Naive thymus-derived CD4-positive, alpha-beta T cell (primary cell): Measurements from ENCODE around the gene OTOP1. TPM values are rescaled to one million over a fixed set of nuclear protein-coding genes. Genes with fewer than 3 reads are reported as not detected.
A peak's percentile ranks its signal among the peaks of the same experiment; 100 is the strongest.

Source experiments
- ATAC-seq: fragments of 150-1000 bp; cut with Tn5 transposase; 2 replicates; pipeline ENCODE4 v1.10.0; 2021; ENCODE audit warnings: mild to moderate bottlenecking, moderate library complexity
- CTCF ChIA-PET: fragments of 350-600 bp; sonication (Branson Sonifier 250); formaldehyde crosslinking; loops from one replicate; lab custom pipeline; 2021; ENCODE audit warnings: antibody characterized with exemption; lab: Charles Lee
- POLR2A ChIA-PET: fragments of 350-600 bp; sonication (Branson Sonifier 250); formaldehyde crosslinking; loops from one replicate; lab custom pipeline; 2021; ENCODE audit warnings: antibody characterized with exemption, inconsistent platforms; lab: Charles Lee
- DNase-seq, 9 donors: peaks; one replicate each; pipeline versions ENCODE4 v3.0.0 to v3.0.0-alpha.2; 2020 to 2022; ENCODE audit warnings: mixed read lengths in 1 of 9
- H3K27ac ChIP-seq: one replicate; pipeline ENCODE4 v1.7.0; 2013; ENCODE audit warnings: mild to moderate bottlenecking, low read depth, low read length, moderate library complexity
- H3K27me3 ChIP-seq, 2 donors: one replicate each; pipeline ENCODE4 v1.7.0; 2013; ENCODE audit warnings: low read length in 2 of 2, mild to moderate bottlenecking in 2 of 2, moderate library complexity in 2 of 2; ENCODE audit not compliant: control insufficient read depth in 2 of 2, insufficient read depth in 2 of 2
- H3K36me3 ChIP-seq, 3 experiments: 1 replicate in 2 of 3; 2 replicates in 1 of 3; pipeline ENCODE4 v1.7.0; 2013; ENCODE audit warnings: low read length in 3 of 3, mild to moderate bottlenecking in 3 of 3, moderate library complexity in 1 of 3; ENCODE audit not compliant: insufficient read depth in 3 of 3, control insufficient read depth in 2 of 3
- H3K4me1 ChIP-seq, 2 donors: one replicate each; pipeline ENCODE4 v1.7.0; 2013; ENCODE audit warnings: low read length in 2 of 2, mild to moderate bottlenecking in 2 of 2, moderate library complexity in 1 of 2; ENCODE audit not compliant: control insufficient read depth in 2 of 2, insufficient read depth in 2 of 2
- H3K4me3 ChIP-seq: 2 replicates; pipeline ENCODE4 v1.7.0; 2013; ENCODE audit warnings: mild to moderate bottlenecking, low read length
- H3K9me3 ChIP-seq, 3 experiments: 1 replicate in 2 of 3; 2 replicates in 1 of 3; pipeline ENCODE4 v1.7.0; 2013; ENCODE audit warnings: low read length in 3 of 3; ENCODE audit not compliant: control insufficient read depth in 2 of 3
- H3K27ac Mint-ChIP-seq, 9 donors: one replicate each; pipeline ENCODE4 v1.8.0; 2020 to 2022; ENCODE audit warnings: mixed read lengths in 9 of 9, mild to moderate bottlenecking in 8 of 9, moderate library complexity in 5 of 9, inconsistent platforms in 2 of 9
- H3K27me3 Mint-ChIP-seq, 5 donors: one replicate each; pipeline ENCODE4 v1.8.0; 2021 to 2022; ENCODE audit warnings: mixed read lengths in 5 of 5, mild to moderate bottlenecking in 1 of 5
- H3K36me3 Mint-ChIP-seq, 5 donors: one replicate each; pipeline ENCODE4 v1.8.0; 2020 to 2022; ENCODE audit warnings: mixed read lengths in 5 of 5, mild to moderate bottlenecking in 3 of 5, inconsistent platforms in 1 of 5
- H3K4me1 Mint-ChIP-seq, 7 donors: one replicate each; pipeline ENCODE4 v1.8.0; 2020 to 2022; ENCODE audit warnings: mixed read lengths in 7 of 7, mild to moderate bottlenecking in 3 of 7, inconsistent platforms in 1 of 7
- H3K4me3 Mint-ChIP-seq, 10 donors: one replicate each; pipeline ENCODE4 v1.8.0; 2020 to 2022; ENCODE audit warnings: mild to moderate bottlenecking in 10 of 10, mixed read lengths in 10 of 10, moderate library complexity in 6 of 10, inconsistent platforms in 2 of 10
- H3K9me3 Mint-ChIP-seq, 11 donors: one replicate each; pipeline ENCODE4 v1.8.0; 2020 to 2022; ENCODE audit warnings: mixed read lengths in 11 of 11, mild to moderate bottlenecking in 4 of 11, inconsistent platforms in 1 of 11, moderate library complexity in 1 of 11
- intact Hi-C, 2 donors: fragments of 100-400 bp; cut with micrococcal nuclease; formaldehyde crosslinking; loops; one replicate each; pipeline ENCODE4 v1.15.1; 2023
- polyA plus RNA-seq, 2 donors: library from polyadenylated mRNA; unstranded; fragments of 300-500 nt; fragmentation: Illumina TruSeq; gene quantifications; one replicate each; pipeline ENCODE4 v1.2.3, GENCODE V29; 2021
- total RNA-seq, 6 experiments: library from RNA in 5 of 6; stranded (reverse) in 5 of 6; gene quantifications; 1 replicate in 5 of 6; 2 replicates in 1 of 6; pipeline ENCODE4 v1.2.3 and lab custom pipeline; 2021 to 2026

OTOP1 gene, protein sequence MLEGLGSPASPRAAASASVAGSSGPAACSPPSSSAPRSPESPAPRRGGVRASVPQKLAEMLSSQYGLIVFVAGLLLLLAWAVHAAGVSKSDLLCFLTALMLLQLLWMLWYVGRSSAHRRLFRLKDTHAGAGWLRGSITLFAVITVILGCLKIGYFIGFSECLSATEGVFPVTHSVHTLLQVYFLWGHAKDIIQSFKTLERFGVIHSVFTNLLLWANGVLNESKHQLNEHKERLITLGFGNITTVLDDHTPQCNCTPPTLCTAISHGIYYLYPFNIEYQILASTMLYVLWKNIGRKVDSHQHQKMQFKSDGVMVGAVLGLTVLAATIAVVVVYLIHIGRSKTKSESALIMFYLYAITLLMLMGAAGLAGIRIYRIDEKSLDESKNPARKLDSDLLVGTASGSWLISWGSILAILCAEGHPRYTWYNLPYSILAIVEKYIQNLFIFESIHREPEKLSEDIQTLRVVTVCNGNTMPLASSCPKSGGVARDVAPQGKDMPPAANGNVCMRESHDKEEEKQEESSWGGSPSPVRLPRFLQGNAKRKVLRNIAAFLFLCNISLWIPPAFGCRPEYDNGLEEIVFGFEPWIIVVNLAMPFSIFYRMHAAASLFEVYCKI
- total RNA-seq = not detected
- polyA plus RNA-seq = not detected
- not detected for total RNA-seq (lab: John Stamatoyannopoulos, UW)

DNA sequence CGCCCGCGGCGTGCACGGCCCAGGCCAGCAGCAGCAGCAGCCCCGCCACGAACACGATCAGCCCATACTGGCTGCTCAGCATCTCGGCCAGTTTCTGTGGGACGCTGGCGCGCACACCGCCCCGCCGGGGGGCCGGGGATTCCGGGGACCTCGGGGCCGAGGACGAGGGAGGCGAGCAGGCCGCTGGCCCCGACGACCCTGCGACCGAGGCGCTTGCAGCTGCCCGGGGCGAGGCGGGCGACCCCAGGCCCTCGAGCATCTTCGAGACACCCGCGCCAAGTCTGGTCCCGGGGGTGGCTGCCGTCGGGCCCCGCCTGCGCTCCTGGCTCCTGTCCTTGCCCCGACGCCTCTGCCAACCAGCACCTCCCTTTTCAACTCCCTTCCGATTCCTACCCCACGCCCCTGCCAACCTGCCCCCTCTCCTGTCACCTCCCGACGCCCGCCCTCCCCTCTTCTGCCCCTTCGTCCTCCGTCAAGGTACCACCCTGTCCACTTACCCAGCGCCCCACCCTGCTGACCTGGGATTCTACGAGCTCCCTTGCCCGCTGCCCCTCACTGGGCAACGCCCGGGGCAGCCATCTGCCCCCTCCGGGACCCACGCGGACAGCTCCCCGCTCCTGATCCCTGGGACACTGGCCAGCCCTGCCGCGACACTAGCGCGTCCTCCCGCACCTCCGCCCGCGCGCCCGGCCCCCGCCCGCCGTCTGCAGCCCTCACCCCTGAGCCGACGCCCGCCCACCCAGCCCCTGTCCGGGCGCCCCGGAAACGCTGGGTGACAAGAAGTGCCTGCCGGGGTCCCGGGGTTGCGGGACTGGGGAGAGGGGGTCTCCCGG, at the start of gene OTOP1:
OTOP1 (minus strand) TSS at position 324 of the 833 bp plus-strand sequence; CDS start at position 259, 65 bp downstream.
- peak within 1 kb of the TSS in 1 of 9 donors; percentile 54 for H3K27ac Mint-ChIP-seq
- peaks cover 0 to 17% (median 0%) of the 10 kb centered on the region in 11 donors for H3K9me3 Mint-ChIP-seq
- H3K4me1 Mint-ChIP-seq = peaks cover 0 to 14% (median 12%) of the 10 kb centered on the region in 7 donors
- Histone ChIP-seq H3K4me3 (no peak within 1 kb of the TSS), H3K4me1 (no peaks in the 10 kb centered on the region), H3K9me3 (no peaks in the 10 kb centered on the region), H3K36me3 (no peaks in the 10 kb centered on the region), H3K27me3 (peaks cover 0 to 3% of the 10 kb centered on the region in 2 donors), H3K27ac (no peak within 1 kb of the TSS)
- peaks cover 56 to 72% (median 62%) of the 10 kb centered on the region in 5 donors for H3K27me3 Mint-ChIP-seq
- intact Hi-C loops = no loop called here
- H3K36me3 Mint-ChIP-seq = peaks cover 0 to 17% (median 3%) of the 10 kb centered on the region in 5 donors
- ChIA-PET POLR2A (no interaction called here), CTCF (no interaction called here)
- ATAC-seq (no peak), DNase-seq (no peak)
- peak within 1 kb of the TSS in 9 of 10 donors; percentile 28 to 77 (median 56) for H3K4me3 Mint-ChIP-seq

DNA sequence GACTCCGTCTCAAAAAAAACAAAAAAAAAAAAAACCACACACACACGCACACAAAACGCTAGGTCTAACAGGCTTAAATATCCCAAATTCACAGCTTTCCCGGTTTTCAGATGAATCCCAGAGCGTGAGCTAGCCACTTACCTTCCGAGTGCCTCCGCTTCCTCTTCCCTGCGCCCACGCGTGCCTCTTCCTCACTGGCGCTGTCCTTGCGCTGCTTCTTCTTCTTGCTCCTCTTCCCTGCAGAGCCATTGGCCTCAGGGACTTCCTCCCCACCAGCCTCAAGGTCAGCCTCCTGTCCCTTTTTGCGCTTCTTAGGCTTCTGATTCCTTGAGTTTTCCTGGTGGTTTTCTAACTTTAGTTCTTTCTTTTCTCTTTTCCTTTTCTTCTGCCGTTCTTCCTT, 47.5 kb upstream of the OTOP1 start:
- ChIA-PET POLR2A (interaction anchor here (1.2 kb wide), 1 partner anchor 14 kb away, joined by 3 read pairs; no protein-coding TSS in a partner anchor), CTCF (no interaction called here)
- H3K4me3 Mint-ChIP-seq = no peak overlapping the region
- peaks cover 11 to 36% (median 19%) of the 10 kb centered on the region in 5 donors for H3K36me3 Mint-ChIP-seq
- Histone ChIP-seq H3K36me3 (peaks cover 6 to 76% (median 35%) of the 10 kb centered on the region in 3 experiments), H3K4me1 (peaks cover 0 to 23% of the 10 kb centered on the region in 2 donors), H3K27ac (no peak overlapping the region), H3K27me3 (no peaks in the 10 kb centered on the region), H3K9me3 (no peaks in the 10 kb centered on the region), H3K4me3 (no peak overlapping the region)
- no peak for DNase-seq
- H3K27ac Mint-ChIP-seq = peak overlapping the region in 1 of 9 donors; percentile 12
- intact Hi-C loops = no loop called here
- no peaks in the 10 kb centered on the region for H3K9me3 Mint-ChIP-seq
- ATAC-seq = no peak
- no peaks in the 10 kb centered on the region for H3K27me3 Mint-ChIP-seq
- H3K4me1 Mint-ChIP-seq = peaks cover 0 to 20% (median 5%) of the 10 kb centered on the region in 7 donors

DNA sequence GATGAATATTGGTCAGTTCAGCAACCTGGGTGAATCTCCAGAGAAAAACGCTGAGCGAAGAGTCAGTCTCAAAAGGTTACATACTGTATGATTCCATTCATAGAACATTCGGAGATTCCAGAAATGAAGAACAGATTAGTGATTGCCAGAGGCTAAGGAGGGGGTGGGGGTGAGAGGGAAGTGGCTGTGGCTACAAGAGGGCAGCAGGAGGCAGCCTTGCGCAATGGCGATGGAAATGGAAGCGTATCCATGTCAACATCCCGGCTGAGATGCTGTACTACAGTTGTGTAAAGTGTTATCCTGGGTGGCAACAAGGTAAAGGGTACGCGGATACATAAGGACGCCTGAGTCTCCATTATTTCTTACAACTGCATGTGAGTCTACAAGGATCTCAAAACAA, 45.2 kb upstream of the OTOP1 start:
- DNase-seq (no peak), ATAC-seq (no peak)
- ChIA-PET POLR2A (no interaction called here), CTCF (interaction anchor here (0.9 kb wide), 1 partner anchor 12 kb away, joined by 3 read pairs; no protein-coding TSS in a partner anchor)
- peaks cover 0 to 64% (median 18%) of the 10 kb centered on the region in 3 experiments for H3K36me3 ChIP-seq
- intact Hi-C loops = no loop called here
- H3K36me3 Mint-ChIP-seq = peaks cover 7 to 38% (median 19%) of the 10 kb centered on the region in 5 donors
- no peak overlapping the region for H3K4me3 Mint-ChIP-seq
- no peaks in the 10 kb centered on the region for H3K9me3 ChIP-seq
- H3K27ac Mint-ChIP-seq = no peak overlapping the region
- H3K4me1 Mint-ChIP-seq = peaks cover 0 to 26% (median 5%) of the 10 kb centered on the region in 7 donors
- no peaks in the 10 kb centered on the region for H3K27me3 Mint-ChIP-seq
- H3K4me1 ChIP-seq = peaks cover 0 to 45% of the 10 kb centered on the region in 2 donors
- no peak overlapping the region for H3K4me3 ChIP-seq
- H3K27ac ChIP-seq = no peak overlapping the region
- no peaks in the 10 kb centered on the region for H3K9me3 Mint-ChIP-seq
- no peaks in the 10 kb centered on the region for H3K27me3 ChIP-seq

DNA sequence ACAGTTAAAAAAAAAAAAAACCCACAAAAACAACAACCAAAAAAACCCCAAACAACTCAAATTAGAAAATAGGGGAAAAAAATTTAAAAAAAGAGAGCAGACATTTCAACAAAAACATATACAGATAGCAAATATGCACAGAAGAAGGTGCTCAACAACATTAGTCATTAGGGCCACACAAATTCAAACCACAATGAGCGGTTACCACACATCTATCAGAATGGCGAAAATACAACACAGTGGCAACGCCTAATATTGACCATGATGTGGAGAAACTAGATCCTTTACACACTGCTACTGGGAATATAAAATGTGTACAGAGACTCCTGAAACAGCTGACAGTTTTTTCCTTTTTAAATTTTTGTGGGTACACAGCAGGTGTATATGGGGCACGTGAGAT, 43.8 kb upstream of the OTOP1 start:
- H3K27me3 ChIP-seq = no peaks in the 10 kb centered on the region
- ChIA-PET CTCF (no interaction called here), POLR2A (no interaction called here)
- no peak overlapping the region for H3K27ac ChIP-seq
- H3K36me3 ChIP-seq = peaks cover 0 to 65% (median 18%) of the 10 kb centered on the region in 3 experiments
- Mint-ChIP-seq H3K27me3 (no peaks in the 10 kb centered on the region), H3K4me1 (peaks cover 0 to 24% (median 5%) of the 10 kb centered on the region in 7 donors), H3K36me3 (peaks cover 7 to 46% (median 19%) of the 10 kb centered on the region in 5 donors), H3K27ac (peak overlapping the region in 5 of 9 donors; percentile 9 to 82 (median 26)), H3K9me3 (no peaks in the 10 kb centered on the region), H3K4me3 (peak overlapping the region in 1 of 10 donors; percentile 9)
- peaks cover 0 to 48% of the 10 kb centered on the region in 2 donors for H3K4me1 ChIP-seq
- no peaks in the 10 kb centered on the region for H3K9me3 ChIP-seq
- H3K4me3 ChIP-seq = no peak overlapping the region
- ATAC-seq (no peak), DNase-seq (no peak)
- intact Hi-C loops = no loop called here

DNA sequence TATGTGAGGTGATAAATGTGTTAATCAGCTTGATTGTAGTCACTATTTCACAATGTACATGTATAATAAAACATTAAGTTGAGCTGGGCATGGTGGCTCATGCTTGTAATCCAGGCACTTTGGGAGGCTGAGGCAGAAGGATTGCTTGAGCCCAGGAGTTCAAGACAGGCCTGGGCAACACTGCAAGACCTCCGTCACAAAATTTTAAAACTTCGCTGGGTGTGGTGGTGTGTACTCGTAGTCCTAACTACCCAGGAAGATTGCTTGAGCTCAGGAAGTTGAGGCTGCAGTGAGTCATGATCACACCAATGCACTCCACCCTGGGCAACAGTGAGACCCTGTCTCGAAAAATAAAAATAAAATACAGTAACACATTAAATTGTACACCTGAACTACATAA, 43.1 kb upstream of the OTOP1 start:
- POLR2A ChIA-PET = no interaction called here
- Mint-ChIP-seq H3K36me3 (peaks cover 7 to 44% (median 19%) of the 10 kb centered on the region in 5 donors), H3K27ac (peak overlapping the region in 5 of 9 donors; percentile 4 to 80 (median 39)), H3K4me3 (peak overlapping the region in 2 of 10 donors; percentile 6 to 50), H3K9me3 (no peaks in the 10 kb centered on the region), H3K4me1 (peaks cover 0 to 24% (median 5%) of the 10 kb centered on the region in 7 donors), H3K27me3 (no peaks in the 10 kb centered on the region)
- H3K27ac ChIP-seq = peak overlapping the region; percentile 22
- CTCF ChIA-PET = interaction anchor here (1.1 kb wide), 1 partner anchor 161 kb away, joined by 3 read pairs; no protein-coding TSS in a partner anchor
- peaks cover 0 to 59% (median 18%) of the 10 kb centered on the region in 3 experiments for H3K36me3 ChIP-seq
- ATAC-seq (peak; percentile 78), DNase-seq (no peak)
- no peaks in the 10 kb centered on the region for H3K9me3 ChIP-seq
- H3K27me3 ChIP-seq = no peaks in the 10 kb centered on the region
- peak overlapping the region; percentile 17 for H3K4me3 ChIP-seq
- intact Hi-C loops = no loop called here
- peaks cover 0 to 52% of the 10 kb centered on the region in 2 donors for H3K4me1 ChIP-seq

DNA sequence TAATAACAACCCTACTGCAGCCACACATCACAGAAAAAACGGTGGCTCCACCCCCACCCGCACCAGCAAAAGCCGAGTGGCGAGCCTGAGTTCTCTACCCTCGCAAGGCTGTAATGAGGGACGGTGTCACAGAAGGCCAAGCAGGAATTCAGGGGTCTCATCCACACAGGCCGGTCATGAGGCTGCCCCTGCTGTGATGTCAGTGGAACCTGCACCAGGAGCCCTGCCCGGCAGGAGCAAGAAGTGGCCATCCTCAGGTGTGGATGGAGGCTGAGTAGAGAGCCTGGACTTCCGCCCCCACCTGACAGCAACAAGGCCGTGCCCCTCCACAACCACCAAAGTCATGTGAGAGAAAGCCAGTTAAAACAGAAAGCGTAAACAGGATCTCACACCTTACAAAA, 42.6 kb upstream of the OTOP1 start:
- Histone ChIP-seq H3K4me1 (peaks cover 0 to 56% of the 10 kb centered on the region in 2 donors), H3K4me3 (peak overlapping the region; percentile 17), H3K36me3 (peaks cover 0 to 53% (median 18%) of the 10 kb centered on the region in 3 experiments), H3K9me3 (no peaks in the 10 kb centered on the region), H3K27ac (peak overlapping the region; percentile 22), H3K27me3 (no peaks in the 10 kb centered on the region)
- ATAC-seq = peak; percentile 76
- Mint-ChIP-seq H3K4me1 (peaks cover 0 to 24% (median 1%) of the 10 kb centered on the region in 7 donors), H3K27me3 (no peaks in the 10 kb centered on the region), H3K9me3 (no peaks in the 10 kb centered on the region), H3K4me3 (peak overlapping the region in 2 of 10 donors; percentile 6 to 50), H3K27ac (peak overlapping the region in 6 of 9 donors; percentile 4 to 80 (median 48)), H3K36me3 (peaks cover 3 to 39% (median 14%) of the 10 kb centered on the region in 5 donors)
- ChIA-PET CTCF (interaction anchor here (1.1 kb wide), 1 partner anchor 162 kb away, joined by 3 read pairs; no protein-coding TSS in a partner anchor), POLR2A (no interaction called here)
- intact Hi-C loops = no loop called here
- no peak for DNase-seq
